HT1080 (cell line): ENCODE measurements around the gene ANKFN1. TPM values are rescaled to one million over a fixed set of nuclear protein-coding genes. Genes with fewer than 3 reads are reported as not detected.
A peak's percentile ranks its signal among the peaks of the same experiment; 100 is the strongest.

ENCODE experiments used
- DNase-seq: peaks from one replicate; pipeline ENCODE4 v3.0.0-alpha.2; 2015; ENCODE audit warnings: low read depth
- total RNA-seq: library from RNA; depleted of rRNA; stranded (reverse); fragments of >200 nt; shearing (Covaris generic); gene quantifications from 2 replicates; pipeline ENCODE4 v1.2.3, GENCODE V29; 2014

Gene ANKFN1
- total RNA-seq, 1 experiment from 2014 or later, result 0.10 TPM

GRCh38 chr17:56432443-56432842 is 279.2 kb downstream of the ANKFN1 start:
- DNase-seq, result no peak

- DNase-seq, result no peak
These were observed 281.3 kb downstream of the ANKFN1 start for GRCh38 chr17:56434610-56435009.

- no peak for DNase-seq
These were observed 282.9 kb downstream of the ANKFN1 start for GRCh38 chr17:56436142-56436541.

DNA sequence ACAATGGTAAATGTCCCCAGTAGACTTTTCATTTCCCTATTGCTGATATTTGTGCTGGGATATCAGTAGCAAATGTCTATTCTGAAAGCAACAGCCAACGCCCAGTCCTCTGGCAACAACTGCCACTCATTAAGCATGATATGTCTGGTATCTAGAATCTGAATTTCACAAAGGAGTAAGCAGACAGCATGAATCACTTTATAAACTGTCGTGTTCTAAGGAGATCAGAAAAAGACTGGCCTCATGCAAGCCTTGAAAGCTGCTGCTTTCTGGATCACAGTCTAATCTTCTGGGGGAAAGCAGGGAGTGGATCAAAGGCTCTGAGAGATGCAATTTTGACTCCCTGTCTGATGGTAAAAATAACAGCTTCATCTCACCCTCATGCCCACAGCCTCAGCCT is 287.1 kb downstream of the ANKFN1 start:
- no peak for DNase-seq

GRCh38 chr17:56441308-56441707 is 288.0 kb downstream of the ANKFN1 start:
- DNase-seq, result no peak

DNA sequence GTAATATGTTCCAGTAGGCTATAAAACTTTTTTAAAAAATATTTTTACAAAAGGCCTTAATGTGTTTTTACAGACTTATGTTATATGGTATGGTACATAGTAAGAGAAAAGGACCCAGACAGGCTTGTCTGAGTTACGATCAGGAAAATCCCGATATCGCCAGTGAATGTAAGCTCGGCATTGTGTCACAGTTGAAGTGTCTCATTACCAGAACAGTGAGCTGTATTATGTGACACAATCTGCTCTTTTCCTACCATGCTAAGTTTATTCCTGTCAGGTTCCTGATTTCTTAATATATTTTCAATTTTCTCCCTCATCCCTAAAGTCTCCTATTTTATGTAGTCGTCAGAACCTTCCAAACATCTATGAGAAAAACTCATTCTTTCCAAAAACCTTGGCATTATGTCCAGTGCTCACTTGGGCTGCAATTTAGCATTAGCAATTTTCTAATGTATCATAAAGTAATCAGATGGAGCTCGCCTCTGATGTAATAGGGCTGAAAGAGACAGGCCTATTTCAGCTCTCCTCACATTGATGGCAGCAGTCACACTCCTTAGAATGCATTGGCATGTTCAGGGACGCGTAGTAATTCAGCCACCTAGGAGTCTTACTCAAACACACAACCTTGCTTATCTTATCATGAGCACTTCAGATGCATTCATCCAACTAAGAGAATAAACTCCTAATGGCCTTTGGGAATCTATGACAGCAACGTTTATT is 292.6 kb downstream of the ANKFN1 start:
- DNase-seq, result no peak

- no peak for DNase-seq
These were observed 293.9 kb downstream of the ANKFN1 start for GRCh38 chr17:56447171-56447570.

- DNase-seq, result no peak
These were observed 295.1 kb downstream of the ANKFN1 start for GRCh38 chr17:56448371-56448770.

DNA sequence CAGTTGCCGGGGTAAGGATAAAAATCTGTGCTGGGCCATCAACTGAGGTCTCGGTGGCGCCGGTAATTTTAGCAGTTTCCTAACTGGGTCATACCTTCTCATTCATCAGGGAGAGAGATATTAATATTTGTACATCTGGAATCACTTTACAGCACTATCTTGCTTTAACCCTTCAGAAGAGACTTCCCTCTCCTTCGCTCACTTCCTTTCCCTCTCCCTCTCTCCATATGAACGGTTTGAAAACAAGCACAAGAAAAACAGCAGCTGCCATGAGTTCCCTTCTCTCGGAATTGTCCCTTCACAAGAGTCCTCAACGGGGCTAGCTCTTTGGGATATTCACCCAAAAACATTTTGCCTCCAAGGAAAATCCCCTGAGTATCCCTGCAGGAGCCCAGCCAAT is 295.9 kb downstream of the ANKFN1 start:
- DNase-seq, result no peak

DNA sequence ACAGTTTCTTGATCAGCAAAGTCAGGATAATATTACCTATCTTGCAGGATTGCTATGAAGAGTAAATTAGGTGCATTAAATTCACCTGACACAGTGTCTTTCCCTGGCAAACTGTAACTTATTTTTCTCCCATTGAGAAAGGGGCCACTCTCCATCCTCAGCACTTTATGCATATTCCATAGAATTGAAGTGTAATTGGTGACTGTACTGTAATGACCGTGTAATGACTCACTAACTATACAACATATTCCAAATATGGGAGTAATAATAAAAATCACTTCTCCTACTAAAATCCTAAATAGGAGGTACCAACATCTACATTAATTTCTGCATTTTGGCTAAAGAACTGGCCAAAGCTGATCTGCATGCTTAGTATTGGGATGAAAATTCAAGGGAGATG is 298.4 kb downstream of the ANKFN1 start:
- no peak for DNase-seq

DNA sequence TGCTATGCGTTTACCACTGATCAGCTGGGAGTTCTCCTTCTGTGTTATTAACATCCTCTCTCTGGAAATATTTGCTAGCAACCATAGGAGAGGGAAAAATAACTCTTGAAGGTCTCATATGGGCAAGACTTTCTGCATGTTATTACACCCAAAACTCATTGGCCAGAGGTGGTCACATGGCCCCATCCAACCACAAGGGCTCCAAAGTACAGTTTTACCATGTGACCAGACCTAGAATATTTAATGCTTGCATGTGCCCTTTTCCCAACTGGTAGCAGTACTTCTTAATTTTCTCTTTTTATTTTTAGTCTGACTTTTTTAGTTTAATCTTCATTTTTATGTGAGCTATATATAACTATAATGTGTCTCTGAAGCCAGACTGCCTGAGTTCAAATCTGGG is 299.2 kb downstream of the ANKFN1 start:
- no peak for DNase-seq

DNA sequence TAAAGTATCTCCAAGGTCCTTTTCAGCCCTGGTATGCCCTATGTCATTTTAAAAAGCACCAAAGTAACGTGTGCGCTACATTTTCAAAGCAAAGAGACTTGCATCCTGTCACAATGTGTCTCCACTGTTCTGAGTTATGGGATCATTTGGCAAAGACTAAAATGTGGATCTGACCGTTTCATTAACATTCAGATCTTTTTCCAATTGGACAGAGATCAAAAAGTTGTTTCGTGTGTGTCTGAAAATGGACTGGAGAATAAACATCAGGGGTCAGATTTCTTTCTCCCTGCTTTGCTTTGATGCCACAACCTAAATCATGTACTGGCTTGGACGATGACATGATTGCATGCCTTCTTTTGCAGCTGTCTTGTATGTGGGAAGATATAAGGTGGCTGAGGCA is 304.2 kb downstream of the ANKFN1 start:
- no peak for DNase-seq

- no peak for DNase-seq
These were observed 312.6 kb downstream of the ANKFN1 start for GRCh38 chr17:56465886-56466285.

DNA sequence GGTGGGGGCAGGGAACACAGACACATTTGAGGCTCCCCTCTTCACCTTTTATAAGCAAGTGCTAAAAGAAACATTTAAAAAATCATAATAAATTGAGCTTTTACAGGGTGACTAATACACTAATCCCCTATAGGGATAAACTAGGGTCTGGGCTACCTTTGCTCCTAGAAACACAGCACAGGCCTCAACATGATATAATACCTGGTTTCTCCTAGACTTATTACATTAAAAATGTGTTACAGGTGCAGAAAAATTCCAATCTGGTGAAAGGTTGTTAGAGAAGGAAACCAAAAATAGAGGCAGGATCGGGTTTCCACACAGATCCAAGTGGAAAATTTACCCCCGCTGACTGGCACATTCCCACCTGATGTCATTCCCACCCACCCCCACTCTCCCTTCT is 315.6 kb downstream of the ANKFN1 start:
- DNase-seq, result no peak

- DNase-seq, result no peak
These were observed 318.4 kb downstream of the ANKFN1 start for GRCh38 chr17:56471696-56472095.

- DNase-seq, result no peak
These were observed 321.8 kb downstream of the ANKFN1 start for GRCh38 chr17:56475116-56475515.

DNA sequence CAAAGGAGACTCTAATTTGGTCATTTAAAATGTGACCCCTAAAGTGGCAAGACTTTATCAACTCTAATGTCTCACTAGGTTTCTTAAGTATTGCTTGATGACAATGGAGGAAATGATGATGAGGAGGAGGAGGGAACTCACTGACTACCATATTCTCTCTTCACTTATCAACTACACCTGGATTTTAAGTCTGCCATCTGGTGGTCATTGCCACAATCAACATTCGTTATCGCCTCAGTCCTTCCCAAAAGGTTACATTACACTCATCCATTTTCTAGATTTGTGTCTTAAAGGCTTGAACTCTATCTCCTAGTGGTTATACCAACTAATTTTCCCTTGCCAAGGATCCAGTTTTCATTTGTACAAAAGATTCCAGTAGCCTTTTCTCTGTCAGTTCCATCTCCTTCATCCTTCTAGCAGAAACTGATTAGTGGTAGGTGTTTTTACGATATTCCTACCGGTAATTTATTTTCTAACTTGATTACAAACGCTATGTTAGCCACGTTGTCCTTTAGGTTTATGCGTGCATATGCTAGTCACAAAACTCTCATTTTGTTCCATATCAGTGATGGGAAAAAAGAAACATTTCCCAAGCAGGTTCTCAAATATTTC is 325.7 kb downstream of the ANKFN1 start:
- peak; percentile 52 for DNase-seq

DNA sequence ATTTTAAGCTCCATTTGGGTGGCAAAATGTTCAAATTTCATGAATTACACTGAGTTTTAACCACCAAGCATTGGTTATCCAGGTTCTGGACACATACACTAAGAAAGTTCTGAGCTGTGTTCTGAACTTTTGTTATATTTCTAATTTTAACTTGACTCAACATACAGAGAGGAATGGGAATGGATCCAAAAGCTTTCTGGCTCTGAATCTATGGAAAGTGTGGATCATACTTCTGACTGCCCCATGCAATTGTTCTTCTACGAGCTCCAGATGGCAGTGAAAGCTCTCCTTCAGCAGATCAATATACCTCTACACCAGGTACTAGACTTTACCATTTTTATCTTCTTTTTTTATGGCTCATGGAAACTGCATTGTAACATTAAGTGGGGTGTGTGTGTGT is 327.2 kb downstream of the ANKFN1 start:
- no peak for DNase-seq

- no peak for DNase-seq
These were observed 328.4 kb downstream of the ANKFN1 start for GRCh38 chr17:56481659-56482058.

- no peak for DNase-seq
These were observed 329.0 kb downstream of the ANKFN1 start for GRCh38 chr17:56482229-56482628.

- DNase-seq, result no peak
These were observed 333.5 kb downstream of the ANKFN1 start for GRCh38 chr17:56486732-56487131.

DNA sequence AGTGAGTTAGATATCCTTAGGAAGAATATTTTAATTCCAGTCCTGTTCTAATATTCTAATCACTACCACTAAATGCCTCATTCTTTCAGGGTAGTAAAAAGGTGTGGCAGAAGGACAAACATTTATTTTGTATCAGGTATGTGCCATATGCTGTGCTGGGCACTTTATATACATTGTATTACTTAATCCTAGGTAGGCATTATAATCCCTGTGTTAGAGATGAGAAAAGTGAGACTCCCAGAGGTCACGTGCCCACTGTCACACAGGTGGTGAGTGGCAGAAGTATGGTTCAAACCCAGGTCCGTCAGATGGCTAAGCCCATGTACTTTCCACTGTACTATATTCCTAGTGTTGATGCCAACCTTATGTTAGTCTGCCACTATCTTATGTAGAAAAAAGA is 335.5 kb downstream of the ANKFN1 start:
- DNase-seq, result no peak

GRCh38 chr17:56489980-56490379 is 336.7 kb downstream of the ANKFN1 start:
- no peak for DNase-seq
